Calu3 (cell line): ENCODE results near the gene CSRNP3. TPM values are rescaled to one million over a fixed set of nuclear protein-coding genes. Genes with fewer than 3 reads are reported as not detected.

Source experiments
- BruUV-seq: library from RNA; stranded (reverse); fragments of 400-500 nt; replicated peaks from 2 replicates; lab custom pipeline; 2021; lab: Mats Ljungman, UMichigan
- CTCF ChIA-PET: fragments of 300-600 bp; sonication (Branson Sonifier 250); formaldehyde crosslinking; loops from one replicate; lab custom pipeline; 2022; ENCODE audit warnings: antibody characterized with exemption; lab: Charles Lee
- DNase-seq: peaks from one replicate; pipeline ENCODE4 v3.0.0; 2022
- H3K27ac Mint-ChIP-seq: one replicate; pipeline ENCODE4 v1.8.0; 2022; ENCODE audit warnings: mixed read lengths; ENCODE audit not compliant: unreplicated experiment
- H3K27me3 Mint-ChIP-seq: one replicate; pipeline ENCODE4 v1.8.0; 2022; ENCODE audit warnings: mixed read lengths; ENCODE audit not compliant: unreplicated experiment
- H3K36me3 Mint-ChIP-seq: one replicate; pipeline ENCODE4 v1.8.0; 2022; ENCODE audit warnings: mild to moderate bottlenecking, moderate library complexity, mixed read lengths; ENCODE audit not compliant: insufficient read depth, unreplicated experiment
- H3K4me1 Mint-ChIP-seq: one replicate; pipeline ENCODE4 v1.8.0; 2022; ENCODE audit warnings: mild to moderate bottlenecking, low read depth, mixed read lengths; ENCODE audit not compliant: unreplicated experiment
- H3K4me3 Mint-ChIP-seq: one replicate; pipeline ENCODE4 v1.8.0; 2022; ENCODE audit warnings: mild to moderate bottlenecking, low read depth, moderate library complexity, mixed read lengths; ENCODE audit not compliant: unreplicated experiment
- H3K9me3 Mint-ChIP-seq: one replicate; pipeline ENCODE4 v1.8.0; 2022; ENCODE audit warnings: low read depth, mixed read lengths; ENCODE audit not compliant: unreplicated experiment
- intact Hi-C: fragments of 100-400 bp; cut with micrococcal nuclease; formaldehyde crosslinking; loops from one replicate; pipeline ENCODE4 v1.10.0; 2022; ENCODE audit not compliant: unreplicated experiment
- total RNA-seq: library from RNA; stranded (reverse); gene quantifications from 2 replicates; pipeline ENCODE4 v1.2.3, GENCODE V29; 2022
- TF ChIP-seq, protein P1 (sequence below): fragments of 200-600 bp; IDR thresholded peaks from one replicate; pipeline ENCODE4 v1.8.0; 2022; ENCODE audit warnings: antibody characterized with exemption; ENCODE audit not compliant: unreplicated experiment

The CSRNP3 gene
- total RNA-seq, 1 experiment from 2014 or later = 1.8 TPM

GRCh38 chr2:165699946-165700345 is 230.4 kb downstream of the CSRNP3 start:
- BruUV-seq = no TSS peak

DNA sequence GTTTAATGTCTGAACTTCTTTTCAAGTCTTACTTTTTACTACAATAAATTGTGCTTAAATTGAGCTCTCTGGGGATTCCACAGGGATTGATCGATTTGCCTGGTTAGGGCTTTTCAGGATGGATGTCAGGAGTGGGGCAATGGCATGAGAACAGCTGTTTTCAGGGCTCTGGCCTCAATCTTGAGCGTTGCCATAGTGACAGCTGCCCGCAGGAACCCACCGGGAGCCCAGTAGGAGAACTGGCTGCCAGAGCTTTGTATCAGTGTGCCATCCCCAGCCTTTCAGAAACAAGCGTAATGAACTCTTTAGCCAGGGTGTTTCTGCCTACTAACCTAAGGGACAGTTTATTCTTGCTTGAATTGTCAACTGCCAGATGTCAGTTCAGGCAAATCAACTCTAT is 231.0 kb downstream of the CSRNP3 start:
- H3K4me1 Mint-ChIP-seq = no peaks in the 10 kb centered on the region
- no peak overlapping the region for H3K27ac Mint-ChIP-seq
- no peaks in the 10 kb centered on the region for H3K36me3 Mint-ChIP-seq
- BruUV-seq = no TSS peak
- intact Hi-C loops = no loop called here
- H3K9me3 Mint-ChIP-seq = no peaks in the 10 kb centered on the region
- TF ChIP-seq, protein P1, sequence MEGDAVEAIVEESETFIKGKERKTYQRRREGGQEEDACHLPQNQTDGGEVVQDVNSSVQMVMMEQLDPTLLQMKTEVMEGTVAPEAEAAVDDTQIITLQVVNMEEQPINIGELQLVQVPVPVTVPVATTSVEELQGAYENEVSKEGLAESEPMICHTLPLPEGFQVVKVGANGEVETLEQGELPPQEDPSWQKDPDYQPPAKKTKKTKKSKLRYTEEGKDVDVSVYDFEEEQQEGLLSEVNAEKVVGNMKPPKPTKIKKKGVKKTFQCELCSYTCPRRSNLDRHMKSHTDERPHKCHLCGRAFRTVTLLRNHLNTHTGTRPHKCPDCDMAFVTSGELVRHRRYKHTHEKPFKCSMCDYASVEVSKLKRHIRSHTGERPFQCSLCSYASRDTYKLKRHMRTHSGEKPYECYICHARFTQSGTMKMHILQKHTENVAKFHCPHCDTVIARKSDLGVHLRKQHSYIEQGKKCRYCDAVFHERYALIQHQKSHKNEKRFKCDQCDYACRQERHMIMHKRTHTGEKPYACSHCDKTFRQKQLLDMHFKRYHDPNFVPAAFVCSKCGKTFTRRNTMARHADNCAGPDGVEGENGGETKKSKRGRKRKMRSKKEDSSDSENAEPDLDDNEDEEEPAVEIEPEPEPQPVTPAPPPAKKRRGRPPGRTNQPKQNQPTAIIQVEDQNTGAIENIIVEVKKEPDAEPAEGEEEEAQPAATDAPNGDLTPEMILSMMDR = no peak
- no peak for DNase-seq
- H3K27me3 Mint-ChIP-seq = peaks cover 12% of the 10 kb centered on the region
- CTCF ChIA-PET = no interaction called here
- no peak overlapping the region for H3K4me3 Mint-ChIP-seq

More at GRCh38 chr2:165699946-165700345, 230.4 kb downstream of the CSRNP3 start:
- no peaks in the 10 kb centered on the region for H3K9me3 Mint-ChIP-seq
- no peak for DNase-seq
- H3K27ac Mint-ChIP-seq = no peak overlapping the region
- no peaks in the 10 kb centered on the region for H3K36me3 Mint-ChIP-seq
- no peaks in the 10 kb centered on the region for H3K4me1 Mint-ChIP-seq
- intact Hi-C loops = loop anchor here (2.0 to 5.0 kb wide), 3 partner anchors 25 to 708 kb away; no protein-coding TSS in a partner anchor
- no peak overlapping the region for H3K4me3 Mint-ChIP-seq
- TF ChIP-seq, protein P1 = no peak
- CTCF ChIA-PET = no interaction called here
- H3K27me3 Mint-ChIP-seq = peaks cover 12% of the 10 kb centered on the region

- H3K27ac Mint-ChIP-seq = no peak overlapping the region
- TF ChIP-seq, protein P1 = no peak
- no peaks in the 10 kb centered on the region for H3K9me3 Mint-ChIP-seq
- peaks cover 12% of the 10 kb centered on the region for H3K27me3 Mint-ChIP-seq
- CTCF ChIA-PET = no interaction called here
- no peaks in the 10 kb centered on the region for H3K4me1 Mint-ChIP-seq
- intact Hi-C loops = no loop called here
- no peak overlapping the region for H3K4me3 Mint-ChIP-seq
- DNase-seq = no peak
- H3K36me3 Mint-ChIP-seq = no peaks in the 10 kb centered on the region
- no TSS peak for BruUV-seq
These were observed 231.6 kb downstream of the CSRNP3 start for GRCh38 chr2:165701147-165701546.

DNA sequence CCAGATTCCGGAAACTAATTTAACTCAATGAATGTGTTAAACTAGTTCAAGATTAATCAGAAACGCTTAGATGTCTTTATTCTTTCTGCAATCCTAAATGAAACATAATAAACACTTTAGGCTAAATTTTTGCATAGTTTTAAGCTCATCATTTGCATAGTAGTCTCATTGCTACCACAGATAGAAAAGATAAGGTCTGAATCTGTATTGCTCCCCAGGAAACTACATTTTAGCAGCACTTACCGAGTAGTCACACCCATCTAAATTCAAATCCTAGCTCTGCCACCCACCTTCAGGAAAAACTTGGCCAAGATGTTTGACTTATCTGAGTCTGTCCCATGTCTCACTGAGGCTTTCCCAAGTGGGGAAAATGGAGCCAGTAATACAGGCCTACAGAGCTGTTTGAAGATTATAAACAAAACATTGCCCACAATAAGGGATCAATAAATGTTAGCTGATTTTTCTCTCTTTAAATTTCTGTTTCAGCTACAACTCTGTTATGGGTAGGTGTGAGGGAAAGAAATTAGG is 237.5 kb downstream of the CSRNP3 start:
- Mint-ChIP-seq H3K27ac (no peak overlapping the region), H3K4me1 (no peaks in the 10 kb centered on the region), H3K4me3 (no peak overlapping the region), H3K9me3 (peaks cover 7% of the 10 kb centered on the region), H3K36me3 (no peaks in the 10 kb centered on the region), H3K27me3 (no peaks in the 10 kb centered on the region)
- intact Hi-C loops = no loop called here
- TF ChIP-seq, protein P1 = no peak
- no peak for DNase-seq
- no TSS peak for BruUV-seq
- CTCF ChIA-PET = no interaction called here
